Osteoblast (primary cell): Measurements from ENCODE around the gene CNTN5. TPM values are rescaled to one million over a fixed set of nuclear protein-coding genes. Genes with fewer than 3 reads are reported as not detected.

Source experiments
- DNase-seq: peaks from one replicate; pipeline ENCODE4 v3.0.0; 2011; ENCODE audit warnings: low spot score, mixed read lengths; ENCODE audit not compliant: insufficient read length; ENCODE audit errors: missing footprints
- H2AFZ ChIP-seq: 2 replicates; pipeline ENCODE4 v1.6.0; 2011; ENCODE audit warnings: mild to moderate bottlenecking, low read length
- H3K27ac ChIP-seq: 2 replicates; pipeline ENCODE4 v1.5.1; 2011; ENCODE audit warnings: mild to moderate bottlenecking, low read depth, low read length, moderate library complexity
- H3K27me3 ChIP-seq: 2 replicates; pipeline ENCODE4 v1.6.0; 2012; ENCODE audit warnings: mild to moderate bottlenecking, control low read depth, inconsistent platforms, low read length, moderate library complexity; ENCODE audit not compliant: insufficient read depth
- H3K36me3 ChIP-seq: 2 replicates; pipeline ENCODE4 v1.5.1; 2011; ENCODE audit warnings: mild to moderate bottlenecking, low read length, control low read depth, moderate library complexity; ENCODE audit not compliant: insufficient read depth
- H3K4me1 ChIP-seq: 2 replicates; pipeline ENCODE4 v1.5.1; 2011; ENCODE audit warnings: mild to moderate bottlenecking, low read length, control low read depth, moderate library complexity; ENCODE audit not compliant: insufficient read depth
- H3K4me2 ChIP-seq: 2 replicates; pipeline ENCODE4 v1.6.0; 2011; ENCODE audit warnings: mild to moderate bottlenecking, low read length; ENCODE audit not compliant: insufficient read depth
- H3K4me3 ChIP-seq: fragments of 200-600 bp; sonication (generic); 3 replicates; pipeline ENCODE4 v1.5.1; 2012; ENCODE audit warnings: mild to moderate bottlenecking, low read length, inconsistent platforms; ENCODE audit not compliant: insufficient read depth
- H3K79me2 ChIP-seq: 2 replicates; pipeline ENCODE4 v1.6.0; 2012; ENCODE audit warnings: mild to moderate bottlenecking, low read length, control low read depth, inconsistent platforms; ENCODE audit not compliant: insufficient read depth
- H3K9me3 ChIP-seq: 2 replicates; pipeline ENCODE4 v1.5.1; 2011; ENCODE audit warnings: low read depth, low read length, control low read depth
- H4K20me1 ChIP-seq: 2 replicates; pipeline ENCODE4 v1.6.0; 2012; ENCODE audit warnings: mild to moderate bottlenecking, low read length, control low read depth; ENCODE audit not compliant: insufficient read depth
- total RNA-seq: library from RNA; depleted of rRNA; stranded (reverse); fragments of >200 nt; gene quantifications from 2 replicates; pipeline ENCODE4 v1.2.3, GENCODE V29; 2012
- TF ChIP-seq, protein P1 (sequence below): IDR thresholded peaks from 2 replicates; pipeline ENCODE4 v1.5.1; 2011; ENCODE audit warnings: mild to moderate bottlenecking, low read depth, low read length, moderate library complexity; ENCODE audit errors: extremely low read depth

CNTN5 gene
- total RNA-seq, 1 donor: not detected

DNA sequence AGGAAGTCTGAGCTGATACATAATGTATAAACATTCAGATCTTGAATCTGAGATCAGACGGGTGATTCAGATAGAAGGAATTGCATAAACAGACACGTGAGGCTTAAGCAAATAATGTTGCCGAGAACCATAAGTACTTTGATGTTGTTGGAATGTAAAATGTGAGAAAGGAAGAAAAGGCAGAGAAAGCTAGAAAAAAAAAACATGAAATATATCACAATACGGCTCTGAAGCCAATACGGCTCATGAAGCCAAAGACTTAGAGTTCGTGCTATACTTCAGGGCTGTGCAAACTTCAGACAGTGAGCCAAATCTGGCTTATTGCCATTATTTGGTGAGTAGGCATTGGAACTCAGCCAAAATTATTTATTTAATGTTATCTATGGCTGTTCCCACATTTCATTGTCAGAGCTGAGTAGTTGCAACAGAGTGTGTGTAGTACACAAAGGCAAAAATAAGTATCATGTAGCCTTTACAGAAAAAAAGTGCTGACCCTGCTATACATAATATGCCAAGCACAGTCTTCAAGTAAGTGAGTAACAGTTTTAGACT, 673.3 kb downstream of the CNTN5 start:
- no peak for DNase-seq
- TF ChIP-seq, protein P1, sequence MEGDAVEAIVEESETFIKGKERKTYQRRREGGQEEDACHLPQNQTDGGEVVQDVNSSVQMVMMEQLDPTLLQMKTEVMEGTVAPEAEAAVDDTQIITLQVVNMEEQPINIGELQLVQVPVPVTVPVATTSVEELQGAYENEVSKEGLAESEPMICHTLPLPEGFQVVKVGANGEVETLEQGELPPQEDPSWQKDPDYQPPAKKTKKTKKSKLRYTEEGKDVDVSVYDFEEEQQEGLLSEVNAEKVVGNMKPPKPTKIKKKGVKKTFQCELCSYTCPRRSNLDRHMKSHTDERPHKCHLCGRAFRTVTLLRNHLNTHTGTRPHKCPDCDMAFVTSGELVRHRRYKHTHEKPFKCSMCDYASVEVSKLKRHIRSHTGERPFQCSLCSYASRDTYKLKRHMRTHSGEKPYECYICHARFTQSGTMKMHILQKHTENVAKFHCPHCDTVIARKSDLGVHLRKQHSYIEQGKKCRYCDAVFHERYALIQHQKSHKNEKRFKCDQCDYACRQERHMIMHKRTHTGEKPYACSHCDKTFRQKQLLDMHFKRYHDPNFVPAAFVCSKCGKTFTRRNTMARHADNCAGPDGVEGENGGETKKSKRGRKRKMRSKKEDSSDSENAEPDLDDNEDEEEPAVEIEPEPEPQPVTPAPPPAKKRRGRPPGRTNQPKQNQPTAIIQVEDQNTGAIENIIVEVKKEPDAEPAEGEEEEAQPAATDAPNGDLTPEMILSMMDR: no peak
- Histone ChIP-seq H3K9me3 (peaks cover 2% of the 10 kb centered on the region), H4K20me1 (no peaks in the 10 kb centered on the region), H3K4me1 (no peaks in the 10 kb centered on the region), H3K36me3 (no peaks in the 10 kb centered on the region), H3K27me3 (no peaks in the 10 kb centered on the region), H3K79me2 (no peaks in the 10 kb centered on the region), H2AFZ (no peak overlapping the region), H3K27ac (peak overlapping the region; percentile 48), H3K4me2 (no peak overlapping the region), H3K4me3 (no peak overlapping the region)

DNA sequence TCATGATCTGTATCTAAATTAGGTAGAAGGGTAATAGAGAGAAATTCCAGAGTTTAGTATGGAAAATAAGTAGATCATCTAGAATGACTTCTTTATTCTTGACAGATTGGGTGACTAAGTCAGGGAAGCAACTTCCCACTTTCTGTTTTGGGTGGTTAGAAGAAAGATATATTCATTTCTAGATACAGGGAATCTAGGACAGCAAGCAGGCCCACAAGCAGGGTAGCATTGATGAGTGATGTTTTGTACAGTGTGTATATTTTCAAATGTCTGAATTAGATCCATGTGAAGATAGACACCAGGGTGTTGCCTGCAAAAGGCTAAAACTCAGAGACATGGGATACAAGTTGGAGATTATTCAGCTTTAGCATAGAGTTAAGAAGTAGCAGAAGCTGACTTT, 674.4 kb downstream of the CNTN5 start:
- no peaks in the 10 kb centered on the region for H4K20me1 ChIP-seq
- no peak overlapping the region for H3K4me3 ChIP-seq
- no peak for DNase-seq
- no peak overlapping the region for H2AFZ ChIP-seq
- peaks cover 2% of the 10 kb centered on the region for H3K9me3 ChIP-seq
- TF ChIP-seq, protein P1: no peak
- no peaks in the 10 kb centered on the region for H3K79me2 ChIP-seq
- H3K4me1 ChIP-seq: no peaks in the 10 kb centered on the region
- no peak overlapping the region for H3K27ac ChIP-seq
- no peaks in the 10 kb centered on the region for H3K36me3 ChIP-seq
- H3K27me3 ChIP-seq: no peaks in the 10 kb centered on the region
- no peak overlapping the region for H3K4me2 ChIP-seq

DNA sequence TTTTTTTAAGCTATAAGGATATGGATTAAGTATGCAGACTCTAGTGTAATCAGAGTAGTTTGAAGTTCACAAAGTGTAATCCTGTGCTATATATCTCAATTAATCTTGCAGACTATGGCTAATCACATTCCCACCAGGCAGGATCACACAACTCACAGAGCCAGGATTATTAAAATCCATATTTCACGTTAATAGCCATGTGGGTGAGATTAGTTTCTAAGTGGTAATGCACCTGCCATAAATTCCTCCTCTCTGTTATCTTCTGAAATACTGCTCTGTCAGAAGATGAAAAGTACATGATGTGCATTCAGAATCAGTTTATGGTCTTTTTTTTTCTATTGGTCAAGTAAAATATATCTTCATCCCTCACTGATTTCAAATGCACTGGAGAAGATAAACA, 686.1 kb downstream of the CNTN5 start:
- Histone ChIP-seq H3K9me3 (no peaks in the 10 kb centered on the region), H3K4me1 (no peaks in the 10 kb centered on the region), H3K4me2 (no peak overlapping the region), H3K36me3 (no peaks in the 10 kb centered on the region), H3K27me3 (no peaks in the 10 kb centered on the region), H4K20me1 (no peaks in the 10 kb centered on the region), H3K4me3 (no peak overlapping the region), H2AFZ (no peak overlapping the region), H3K79me2 (no peaks in the 10 kb centered on the region), H3K27ac (no peak overlapping the region)
- no peak for DNase-seq
- TF ChIP-seq, protein P1: no peak

DNA sequence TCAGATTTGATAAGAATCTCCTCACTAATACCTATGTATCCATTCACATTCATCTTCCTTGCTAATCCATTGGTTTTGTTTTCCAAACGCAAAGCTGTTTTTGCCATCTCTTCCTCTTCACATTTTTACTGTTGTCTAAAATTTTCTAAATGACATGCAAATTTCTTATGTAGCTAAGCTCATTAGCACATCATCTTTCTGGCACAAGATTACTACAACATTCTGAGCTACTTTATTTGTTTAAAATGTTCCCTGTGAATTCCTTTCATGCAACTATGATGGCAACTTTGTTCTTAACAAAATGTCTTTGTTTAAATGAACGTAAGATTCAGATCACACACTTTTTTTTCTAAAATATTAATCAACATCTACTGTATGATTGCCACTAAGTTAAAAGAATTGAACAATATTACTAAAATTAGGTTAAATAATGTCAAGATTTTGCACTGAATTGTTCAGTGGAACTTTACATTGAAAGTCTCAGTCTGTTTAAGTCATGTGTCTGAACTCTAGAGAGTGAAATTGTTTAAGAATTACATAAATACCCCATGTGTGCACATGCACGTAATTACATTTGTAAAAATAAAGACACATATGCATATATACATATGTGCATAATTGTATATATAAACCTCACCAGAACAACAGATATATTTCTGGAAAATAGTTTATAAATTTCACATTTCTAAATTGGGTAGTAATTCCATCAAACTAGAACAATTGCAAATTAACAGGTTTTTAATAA, 688.4 kb downstream of the CNTN5 start:
- H3K4me3 ChIP-seq: no peak overlapping the region
- H3K4me1 ChIP-seq: no peaks in the 10 kb centered on the region
- H3K27ac ChIP-seq: no peak overlapping the region
- no peaks in the 10 kb centered on the region for H4K20me1 ChIP-seq
- TF ChIP-seq, protein P1: no peak
- no peaks in the 10 kb centered on the region for H3K36me3 ChIP-seq
- no peak overlapping the region for H3K4me2 ChIP-seq
- H3K79me2 ChIP-seq: no peaks in the 10 kb centered on the region
- no peaks in the 10 kb centered on the region for H3K9me3 ChIP-seq
- H3K27me3 ChIP-seq: no peaks in the 10 kb centered on the region
- no peak for DNase-seq
- no peak overlapping the region for H2AFZ ChIP-seq
